Putamen (tissue), 1 donor: Measurements from ENCODE around the gene FGF14.
A peak's percentile ranks its signal among the peaks of the same experiment; 100 is the strongest.
"Not testable (repeated sequence)": the region's sequence is repeated elsewhere in the genome, so short reads cannot be mapped to it uniquely, and the experiment has no call there.

Experiments
- DNase-seq: peaks from one replicate; pipeline ENCODE4 v3.0.0-alpha.2; 2016; ENCODE audit warnings: low spot score

The FGF14 gene

DNA sequence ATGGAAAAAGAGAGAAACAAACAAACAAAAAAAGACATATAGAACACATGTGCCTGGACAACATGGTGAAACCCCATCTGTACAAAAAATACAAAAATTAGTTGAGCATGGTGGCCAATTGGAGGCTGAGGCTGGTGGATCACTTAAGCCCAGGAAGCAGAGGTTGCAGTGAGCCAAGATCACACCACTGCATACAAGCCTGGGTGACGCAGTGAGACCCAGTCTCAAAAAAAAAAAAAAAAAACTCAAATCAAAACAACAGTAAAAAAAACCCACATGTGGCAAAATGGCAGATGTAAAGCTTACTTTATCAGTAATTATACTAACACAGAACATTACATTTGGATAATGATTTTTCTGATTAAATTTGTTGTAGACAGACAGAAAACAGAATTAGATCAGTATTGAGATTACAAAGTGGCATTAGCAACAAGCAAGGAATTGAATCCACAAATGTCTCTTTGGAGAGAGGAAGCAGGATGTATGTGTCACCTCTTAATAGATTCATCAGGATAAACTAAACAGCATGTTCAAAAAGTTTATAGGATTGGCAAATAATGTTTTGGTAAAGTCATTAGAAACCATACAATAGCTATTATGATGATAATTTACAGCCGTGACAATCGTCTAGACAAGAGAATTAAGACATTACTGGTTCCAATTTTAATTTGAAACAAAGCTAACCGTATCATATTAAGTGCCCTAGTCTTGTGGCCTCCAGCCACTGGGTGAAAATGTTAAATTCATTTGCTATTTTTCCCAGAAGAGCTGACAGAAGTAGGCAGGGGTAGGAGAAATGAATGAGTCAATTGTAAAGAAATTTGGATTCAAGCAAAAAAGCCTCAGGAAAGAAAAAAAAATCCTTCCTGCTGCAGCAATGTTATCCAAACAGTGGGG is 206.0 kb downstream of the FGF14 start:
- DNase-seq: no peak

DNA sequence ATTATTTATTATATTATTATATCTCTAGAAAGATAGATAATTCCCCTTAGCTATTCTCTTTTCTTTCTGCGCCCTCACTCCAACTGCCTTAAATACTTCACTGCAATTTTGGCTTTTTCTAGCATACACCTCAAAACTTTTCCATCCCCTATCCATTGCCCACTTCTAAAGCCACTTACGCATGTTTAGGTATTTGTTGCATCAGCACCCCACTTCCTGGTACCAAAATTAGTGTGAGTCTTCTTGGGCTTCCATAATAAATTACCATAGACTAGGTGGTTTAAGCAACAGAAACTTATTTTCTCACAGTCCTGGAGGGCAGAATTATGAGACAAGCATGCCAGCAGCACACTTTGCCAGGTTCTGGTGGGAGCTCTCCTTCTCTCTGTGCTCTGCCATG is 209.0 kb downstream of the FGF14 start:
- no peak for DNase-seq

DNA sequence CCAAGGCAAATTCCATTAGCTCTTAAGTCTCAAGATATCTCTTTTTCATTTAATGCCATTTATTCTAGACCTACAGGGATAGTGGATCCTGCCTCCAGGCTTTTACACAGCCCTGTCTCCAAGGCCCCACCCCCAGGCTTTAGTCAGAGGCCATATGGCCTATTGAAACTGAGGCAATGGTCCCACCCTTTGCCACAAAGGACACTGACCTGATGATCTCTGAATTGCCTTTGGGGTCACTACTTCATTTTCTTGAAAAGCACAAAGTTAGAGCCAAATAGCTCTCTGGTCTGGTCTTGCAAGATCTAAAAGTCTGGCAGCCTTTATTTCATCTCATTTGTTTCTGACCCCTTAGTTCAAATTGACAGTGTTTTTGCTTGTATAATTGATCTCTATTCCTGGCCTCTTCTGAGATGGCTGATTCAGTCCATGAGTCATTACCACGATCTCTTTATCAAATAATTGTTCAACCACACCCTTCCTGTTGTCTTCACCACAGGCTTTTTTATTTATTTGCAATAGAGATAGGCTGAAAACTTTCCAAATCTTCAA is 209.8 kb downstream of the FGF14 start:
- no peak for DNase-seq

DNA sequence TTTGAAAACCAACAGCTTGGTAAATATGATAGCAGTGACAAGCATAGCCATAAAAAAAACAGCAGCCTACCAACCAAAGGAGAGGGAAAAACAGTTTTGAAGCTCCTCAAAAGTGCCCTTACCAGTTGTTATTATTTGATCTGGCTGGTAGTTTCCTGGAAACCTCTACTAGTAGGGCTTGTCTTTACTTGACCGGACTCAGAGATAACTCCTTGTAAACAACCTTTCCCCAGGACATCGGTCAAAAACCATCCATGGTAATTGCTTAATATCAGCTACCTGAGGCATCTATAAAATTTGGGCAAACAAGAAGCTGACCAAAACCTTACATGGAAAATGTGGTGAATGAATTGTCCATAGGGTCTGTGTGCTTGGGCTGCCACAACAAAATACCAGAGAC is 210.9 kb downstream of the FGF14 start:
- no peak for DNase-seq

DNA sequence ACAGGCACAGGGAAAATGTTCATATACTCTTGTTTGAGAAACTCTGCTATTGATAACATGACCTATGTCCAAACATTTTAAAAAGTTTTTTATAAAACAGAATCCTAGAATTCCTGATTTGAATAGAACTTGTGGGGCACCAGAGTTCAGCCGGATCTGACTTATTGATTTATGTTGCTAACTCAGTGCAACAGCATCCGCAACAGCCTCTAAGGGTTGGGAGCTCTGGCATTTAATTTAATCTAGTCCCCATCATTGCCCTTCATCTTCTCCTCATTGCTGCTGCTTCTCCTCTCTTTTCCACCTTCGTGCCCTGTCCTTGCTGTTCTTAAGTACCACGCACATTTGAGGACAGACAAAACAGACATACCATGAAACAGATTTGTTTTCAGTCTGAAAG is 214.5 kb downstream of the FGF14 start:
- DNase-seq: no peak

DNA sequence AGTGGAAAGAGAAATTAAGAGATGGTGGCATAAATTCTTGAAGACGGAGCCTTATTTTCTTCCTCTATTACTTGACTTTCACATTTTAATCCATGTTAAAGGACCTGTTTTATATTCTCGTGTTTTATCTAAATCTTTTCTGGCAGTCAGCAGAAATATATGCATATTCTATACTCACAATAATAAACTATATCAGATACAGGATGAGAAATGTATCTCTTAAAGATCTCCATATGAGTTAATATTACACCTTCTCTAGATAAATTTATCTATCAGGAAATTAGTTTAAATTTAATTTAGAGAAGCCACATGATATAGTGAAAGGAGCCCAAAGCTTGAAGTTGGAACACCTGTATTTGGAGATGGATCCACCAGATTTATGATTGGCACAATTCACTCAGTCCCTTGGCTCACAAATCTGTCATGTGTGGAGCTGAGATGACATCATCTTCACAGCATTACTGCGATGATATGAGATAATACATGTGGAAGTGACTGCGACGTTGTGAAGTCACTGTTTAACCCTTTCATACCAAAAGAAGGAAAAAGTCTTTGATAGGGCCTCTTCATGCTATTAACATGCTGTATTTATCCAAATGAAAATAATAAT is 216.4 kb downstream of the FGF14 start:
- DNase-seq: no peak

DNA sequence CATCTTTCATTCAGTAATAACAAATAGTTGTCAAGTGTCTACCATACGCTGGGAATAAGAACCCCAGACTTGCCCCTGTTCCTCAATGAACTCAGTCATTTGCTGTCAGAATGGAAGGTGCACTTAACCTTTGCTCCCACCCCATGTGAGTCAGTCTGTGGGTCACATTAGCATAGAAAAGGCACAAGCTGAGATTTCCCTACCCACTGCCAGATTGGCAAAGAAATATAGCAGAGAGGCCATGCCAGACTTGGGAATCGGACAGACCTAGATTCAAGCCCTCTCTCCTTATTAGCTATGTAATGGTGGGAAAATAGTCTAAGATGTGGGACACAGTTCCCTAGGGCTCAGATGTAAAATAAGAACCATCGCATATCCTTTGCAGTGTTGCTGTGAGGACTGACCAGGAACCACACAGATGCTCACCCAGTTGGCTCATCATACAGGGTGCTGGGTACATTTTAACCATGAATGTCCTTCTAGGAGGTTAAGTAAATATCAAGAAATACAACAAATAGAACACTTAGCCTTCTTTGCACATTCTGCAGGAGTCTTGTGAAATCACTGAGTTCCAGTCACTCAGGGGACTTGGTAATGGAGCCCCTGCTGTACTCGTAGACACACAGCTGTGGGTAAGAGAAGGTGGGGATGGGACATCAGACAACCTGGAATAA is 218.2 kb downstream of the FGF14 start:
- no peak for DNase-seq

DNA sequence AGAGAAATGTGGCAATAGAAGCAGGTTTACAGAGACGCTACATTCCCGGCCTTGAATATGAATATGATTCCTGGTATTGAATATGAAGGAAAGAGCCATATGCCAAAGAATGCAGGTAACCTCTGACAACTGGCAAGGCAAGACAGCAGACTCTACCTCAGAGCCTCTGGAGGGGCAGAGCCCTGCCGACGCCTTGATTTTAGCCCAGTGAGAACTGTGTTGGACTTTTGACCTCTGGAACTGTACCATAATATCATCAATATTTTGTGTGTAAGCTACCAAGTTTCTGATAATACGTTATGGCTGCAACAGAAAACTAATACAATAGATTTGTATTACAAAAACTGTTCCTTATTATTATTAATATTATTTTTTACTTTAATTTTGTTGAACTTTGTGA is 219.7 kb downstream of the FGF14 start:
- no peak for DNase-seq

DNA sequence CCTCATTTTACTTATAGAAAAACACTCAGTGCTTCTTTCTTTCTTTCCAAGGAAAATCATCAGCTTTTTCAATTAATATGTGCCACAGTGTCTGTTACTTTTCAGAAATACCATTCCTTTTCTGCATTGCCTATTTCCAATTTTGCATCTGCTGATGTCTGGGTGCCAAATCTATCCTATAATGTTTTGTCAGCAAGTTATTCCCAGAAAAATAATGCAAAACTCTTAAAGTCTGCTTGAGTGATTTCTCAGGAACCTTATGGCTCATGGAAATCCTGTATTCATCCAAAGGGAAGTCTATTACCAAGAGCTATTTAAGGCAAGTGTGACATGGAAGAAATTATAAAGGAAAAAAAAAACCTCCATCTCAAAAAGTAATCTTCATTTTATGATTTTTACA is 224.4 kb downstream of the FGF14 start:
- no peak for DNase-seq

DNA sequence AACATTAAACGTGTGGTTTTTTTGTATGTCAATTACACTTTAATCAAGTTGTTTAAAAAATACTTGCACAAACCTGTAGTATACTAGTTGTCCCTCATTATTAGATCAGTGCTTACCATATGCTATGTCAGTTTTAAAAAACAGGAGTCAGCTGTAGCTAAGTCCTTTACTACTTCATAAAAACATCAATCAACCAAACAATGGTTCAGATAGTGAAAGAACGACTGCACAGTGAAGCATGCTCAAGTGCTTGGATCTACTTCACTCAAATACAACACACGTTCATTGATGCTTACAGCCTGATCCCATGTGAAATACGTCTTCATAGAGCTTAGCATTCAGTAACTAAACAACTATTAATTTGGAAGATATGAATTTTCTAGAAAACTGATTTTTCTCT is 225.0 kb downstream of the FGF14 start:
- no peak for DNase-seq

DNA sequence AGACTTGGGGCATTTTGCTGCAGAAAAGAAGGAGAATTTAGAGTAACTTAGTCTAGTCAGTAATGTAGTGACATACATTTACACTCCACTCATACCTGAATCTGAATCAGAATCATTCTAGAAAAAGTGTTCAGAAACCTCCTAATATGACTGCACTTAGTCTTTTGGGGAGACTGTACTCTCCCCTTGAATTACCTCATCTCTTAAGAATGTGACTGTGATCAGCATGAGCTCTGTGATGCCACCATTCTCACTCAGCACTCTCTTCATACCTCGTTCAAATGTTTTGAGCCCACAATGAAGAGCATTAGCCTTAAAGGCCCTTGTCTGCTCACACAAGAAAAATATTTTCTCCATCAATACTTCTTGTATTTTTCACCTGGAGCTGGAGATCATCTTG is 229.4 kb downstream of the FGF14 start:
- DNase-seq: no peak

DNA sequence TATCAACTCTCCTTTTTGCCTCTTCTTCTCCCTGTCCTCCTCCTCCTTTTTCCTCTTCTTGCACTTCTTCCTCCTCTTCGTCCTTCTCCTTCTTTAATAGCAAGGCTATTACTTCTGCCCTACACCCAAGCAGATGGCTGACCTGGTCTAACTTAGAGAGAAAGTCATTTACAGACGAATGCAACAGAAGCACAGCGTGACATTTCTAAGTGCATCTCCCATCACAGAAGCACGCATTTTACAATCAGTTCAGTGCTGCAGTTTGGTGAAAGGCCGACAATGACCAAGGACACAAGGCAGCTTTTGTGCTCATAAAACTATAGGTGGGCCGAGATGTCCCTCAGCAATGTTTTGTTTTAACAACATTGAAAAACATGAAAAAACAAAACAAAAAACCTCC is 231.5 kb downstream of the FGF14 start:
- no peak for DNase-seq

DNA sequence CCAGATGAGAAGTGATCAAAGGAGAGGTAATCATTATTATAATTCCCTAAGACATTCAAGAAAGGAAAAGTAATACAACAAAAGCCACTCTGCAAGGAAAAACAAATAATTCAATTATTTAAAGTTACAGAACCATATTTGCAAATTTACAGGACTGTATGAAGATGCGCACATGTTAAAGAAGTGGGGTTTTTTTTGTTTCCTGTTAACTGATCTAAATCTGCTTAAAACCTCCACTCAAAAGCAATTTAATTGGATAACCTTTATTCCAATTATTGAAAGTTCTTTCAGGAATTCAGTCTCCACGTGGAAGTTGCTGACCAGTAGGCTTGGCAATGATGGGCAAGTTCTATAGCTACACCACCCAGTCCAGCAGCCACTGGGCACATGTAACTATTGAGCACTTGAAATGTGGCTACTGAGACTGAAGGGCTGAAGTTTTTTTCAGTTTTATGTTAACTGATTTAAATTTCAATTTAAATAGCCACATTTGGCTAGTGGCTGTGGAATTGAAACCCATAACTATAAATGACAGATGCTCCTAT is 232.3 kb downstream of the FGF14 start:
- no peak for DNase-seq

DNA sequence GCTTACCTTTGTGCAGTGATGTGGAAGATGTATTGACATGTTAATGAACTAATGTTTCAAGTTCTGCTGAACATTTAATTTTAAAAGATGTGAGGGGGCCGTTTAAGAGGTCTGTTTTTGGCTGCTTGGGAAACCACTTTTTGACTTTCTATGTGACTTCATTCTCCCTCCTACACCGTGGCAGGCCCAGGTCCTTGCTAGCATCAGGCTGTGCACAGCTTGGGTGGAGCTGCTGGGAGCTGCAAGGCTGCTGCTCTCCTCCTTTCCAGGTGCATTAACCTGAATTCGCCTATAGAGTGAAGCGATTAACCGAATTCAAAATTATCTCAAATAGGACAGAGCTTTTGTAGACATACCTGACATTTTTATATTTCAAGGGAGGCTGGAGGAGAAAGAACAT is 249.1 kb downstream of the FGF14 start:
- DNase-seq: peak; percentile 87

DNA sequence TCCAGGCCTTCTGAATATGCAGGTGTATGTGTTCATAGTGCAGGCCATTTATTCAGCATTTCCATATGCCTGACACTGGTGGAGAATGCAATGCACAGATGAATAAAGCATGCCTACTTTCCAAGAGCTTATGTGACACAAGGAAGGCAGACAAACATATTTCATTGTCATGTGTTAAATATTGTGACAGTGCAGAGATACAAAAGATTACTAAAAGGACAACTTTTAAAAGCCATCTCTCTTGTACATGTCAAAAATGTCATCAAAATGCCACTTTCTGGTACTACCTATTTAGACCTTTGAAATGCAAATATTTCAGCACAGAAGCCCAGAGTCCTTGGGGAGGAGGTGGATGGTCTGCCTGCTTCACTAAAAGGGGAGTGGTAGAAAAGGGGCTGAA is 254.5 kb downstream of the FGF14 start:
- no peak for DNase-seq

DNA sequence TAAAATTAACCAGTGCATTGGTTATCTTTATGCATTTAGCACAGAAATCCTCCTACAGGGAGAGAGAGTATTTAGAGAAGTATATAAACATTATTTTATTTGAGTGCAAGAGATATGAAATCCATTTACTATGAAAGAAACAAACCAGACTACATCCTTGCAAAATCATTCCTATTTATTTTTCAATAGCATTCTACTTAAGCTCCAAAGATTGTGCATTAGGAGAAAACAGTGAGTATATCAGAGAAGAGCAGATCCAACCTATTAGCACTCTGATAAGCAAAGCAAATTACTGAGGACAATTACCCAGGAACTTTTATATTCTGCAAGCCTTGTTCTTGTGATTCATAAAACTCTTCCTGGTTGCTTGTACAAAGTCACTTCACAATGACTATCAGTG is 256.1 kb downstream of the FGF14 start:
- DNase-seq: no peak

DNA sequence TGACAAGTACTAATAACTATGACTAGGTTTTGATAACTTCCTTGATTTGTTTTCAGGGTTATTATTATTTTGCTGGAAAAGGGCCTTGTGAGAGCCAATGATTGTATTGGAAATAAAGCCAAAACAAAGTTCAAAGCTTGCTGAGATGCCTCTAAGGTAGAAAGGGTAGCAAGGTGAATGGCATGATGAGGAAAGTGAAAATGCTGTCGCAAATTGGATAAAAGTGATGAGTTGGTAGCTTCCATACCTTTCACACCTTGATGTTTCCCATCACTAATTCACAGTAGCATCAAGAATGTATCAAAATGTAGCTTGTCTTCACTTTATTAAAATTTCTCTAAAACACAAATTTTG is 259.4 kb downstream of the FGF14 start:
- no peak for DNase-seq

DNA sequence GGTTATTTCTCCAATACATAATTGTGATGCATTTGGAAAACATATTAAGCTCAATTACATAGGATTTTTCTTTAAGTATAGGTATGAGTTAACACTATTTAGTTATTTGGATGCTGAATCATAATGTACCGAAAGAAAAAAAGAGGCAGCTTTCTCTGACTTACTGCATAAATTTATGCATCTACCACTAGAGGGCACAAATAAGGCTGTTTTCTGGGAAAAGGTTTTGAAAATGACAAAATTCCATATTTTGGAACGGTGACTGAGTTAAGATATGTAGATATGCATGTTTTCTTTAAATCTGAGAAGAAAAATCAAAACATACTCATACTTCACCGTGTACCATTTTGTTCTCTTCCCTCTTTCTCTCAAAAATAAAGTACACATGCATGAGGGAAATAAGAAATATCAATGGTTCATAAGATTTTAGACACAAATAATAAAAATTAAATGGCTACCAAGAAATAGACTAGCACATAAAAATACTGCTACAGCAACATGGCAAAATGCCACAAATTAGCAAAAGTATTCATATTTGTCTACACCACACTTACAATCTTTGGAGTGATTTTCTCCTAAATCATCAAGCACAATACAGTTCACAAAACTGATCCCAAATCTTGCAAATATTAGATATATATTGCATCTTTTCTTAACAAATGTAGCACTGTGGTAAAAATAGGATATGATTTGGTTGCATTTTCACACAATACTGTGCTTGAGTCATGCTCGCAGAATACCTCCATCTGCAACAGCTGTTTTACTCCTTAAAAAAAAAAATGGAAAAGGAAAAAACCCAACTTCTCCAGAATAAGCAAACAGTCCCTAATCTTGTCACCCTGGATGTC is 260.0 kb downstream of the FGF14 start:
- no peak for DNase-seq

DNA sequence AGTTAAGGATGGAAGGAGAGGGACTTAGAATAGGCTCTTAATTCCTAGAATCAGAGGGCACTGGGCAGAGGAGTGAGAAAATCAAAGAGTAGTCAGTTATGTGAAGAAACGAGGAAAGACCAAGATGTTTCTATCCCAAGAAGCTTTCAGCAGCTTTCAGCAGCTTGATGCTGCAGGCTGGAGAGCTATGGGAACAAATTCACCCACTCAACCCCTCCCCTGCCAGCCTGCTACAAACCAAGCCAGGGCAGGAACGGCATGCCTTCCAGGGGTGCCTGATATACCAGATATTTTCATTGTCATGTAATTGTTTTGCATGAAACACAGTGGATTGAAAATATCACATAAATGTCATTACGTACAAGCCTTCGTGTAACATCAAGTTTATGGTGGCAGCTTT is 262.2 kb downstream of the FGF14 start:
- DNase-seq: no peak

DNA sequence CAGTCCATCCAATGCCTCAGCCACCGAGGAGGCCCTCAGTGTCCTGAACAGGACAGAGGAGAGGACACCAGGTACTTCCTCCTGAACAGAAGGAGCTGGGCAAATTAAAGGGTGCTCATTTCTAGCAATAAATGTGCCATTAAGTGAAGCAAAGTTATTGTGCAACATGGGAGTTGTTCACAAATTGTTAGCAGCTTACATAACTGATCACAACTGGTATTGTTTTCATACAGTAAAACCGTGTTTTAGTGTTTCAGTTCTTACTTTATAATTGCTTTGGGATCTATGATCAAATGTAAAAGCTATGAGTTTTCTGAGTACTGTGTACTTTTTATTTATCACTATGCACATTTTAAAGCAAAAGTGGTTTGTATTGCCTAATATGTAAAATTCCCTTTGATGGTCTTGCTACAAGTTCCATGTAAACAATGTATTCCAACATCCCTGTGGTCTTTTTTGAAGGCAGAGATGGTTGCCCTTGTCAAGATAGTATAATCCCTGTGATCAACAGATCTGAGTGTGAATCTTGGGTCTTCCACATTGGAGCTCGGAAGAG is 263.1 kb downstream of the FGF14 start:
- no peak for DNase-seq

DNA sequence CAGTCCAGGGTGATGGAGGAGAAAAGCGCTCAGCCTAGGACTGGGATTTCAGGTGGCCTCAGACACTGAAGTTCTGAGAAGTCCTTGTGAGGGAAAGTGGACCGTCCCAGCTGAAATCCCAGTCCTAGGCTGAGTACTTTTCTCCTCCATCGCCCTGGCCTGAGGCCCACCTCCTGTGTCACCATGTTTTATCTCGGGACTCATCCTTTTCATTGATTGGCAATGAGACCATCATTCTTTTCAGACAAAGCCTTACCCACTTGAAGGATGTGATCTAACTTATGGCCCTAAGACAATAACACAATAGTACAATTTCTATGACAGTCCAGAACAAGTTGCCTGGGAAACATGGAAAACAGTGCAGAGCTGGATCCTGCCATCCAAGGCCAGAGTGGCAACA is 263.9 kb downstream of the FGF14 start:
- not testable (repeated sequence) for DNase-seq
